GM12878 (cell line): ENCODE data around the gene AKNA.

ENCODE experiments used
- CTCF ChIP-seq, 3 experiments: IDR thresholded peaks in 2 of 3; conservative IDR thresholded peaks in 1 of 3; 2 replicates each; pipeline ENCODE4 v1.5.1; 2011; ENCODE audit warnings: low read depth in 3 of 3, low read length in 3 of 3, mild to moderate bottlenecking in 3 of 3, control low read depth in 2 of 3, moderate library complexity in 2 of 3, inconsistent platforms in 1 of 3, mixed read lengths in 1 of 3; ENCODE audit not compliant: control insufficient read depth in 2 of 3, insufficient read depth in 1 of 3; ENCODE audit errors: extremely low read depth in 1 of 3
- EZH2 ChIP-seq: IDR thresholded peaks from 2 replicates; pipeline ENCODE4 v1.6.1; 2012; ENCODE audit warnings: low read depth, mild to moderate bottlenecking, control low read depth, inconsistent platforms, low read length, borderline replicate concordance; ENCODE audit not compliant: control insufficient read depth
- MAX ChIP-seq: IDR thresholded peaks from 2 replicates; pipeline ENCODE4 v1.6.1; 2012; ENCODE audit warnings: low read depth, low read length, improper control_type of control experiment
- PAX5 ChIP-seq: IDR thresholded peaks from 2 replicates; pipeline ENCODE4 v1.6.1; 2011; ENCODE audit warnings: low read depth, low read length, borderline replicate concordance
- POLR2A ChIP-seq: IDR thresholded peaks from 2 replicates; pipeline ENCODE4 v1.6.1; 2011; ENCODE audit warnings: low read depth, mild to moderate bottlenecking, low read length
- RAD21 ChIP-seq: IDR thresholded peaks from 2 replicates; pipeline ENCODE4 v1.6.1; 2011; ENCODE audit warnings: mild to moderate bottlenecking, low read depth, low read length, moderate library complexity; ENCODE audit not compliant: insufficient read depth
- RFX5 ChIP-seq: IDR thresholded peaks from 2 replicates; pipeline ENCODE4 v1.6.1; 2011; ENCODE audit warnings: low read depth, low read length, improper control_type of control experiment
- SUZ12 ChIP-seq: fragments of 200-600 bp; sonication (generic); IDR thresholded peaks from one replicate; pipeline ENCODE4 v1.6.1; 2018; ENCODE audit warnings: antibody characterized with exemption, mild to moderate bottlenecking; ENCODE audit not compliant: unreplicated experiment
- ZNF217 ChIP-seq: fragments of 450-650 bp; IDR thresholded peaks from 2 replicates; pipeline ENCODE4 v1.6.1; 2017; ENCODE audit warnings: antibody characterized with exemption, mild to moderate bottlenecking

GRCh38 chr9:114285166-114285867, 102.5 kb downstream of the AKNA start:
- TF ChIP-seq PAX5 (no peak), CTCF (IDR thresholded peaks at IDR 0.05 in 2 of 3, conservative IDR thresholded peaks at IDR 0.05 in 1 of 3; ENCODE audit: control insufficient read depth in 2 of 3, extremely low read depth in 1 of 3, insufficient read depth in 1 of 3, low read depth in 3 of 3, low read length in 3 of 3) (no peak), MAX (no peak), POLR2A (no peak), RFX5 (no peak), ZNF217 (no peak), EZH2 (no peak), RAD21 (no peak), SUZ12 (no peak)
